Measurements from ENCODE around the gene GEMIN7.
"Not testable (repeated sequence)": the region's sequence is repeated elsewhere in the genome, so short reads cannot be mapped to it uniquely, and the experiment has no call there.

The GEMIN7 gene

DNA sequence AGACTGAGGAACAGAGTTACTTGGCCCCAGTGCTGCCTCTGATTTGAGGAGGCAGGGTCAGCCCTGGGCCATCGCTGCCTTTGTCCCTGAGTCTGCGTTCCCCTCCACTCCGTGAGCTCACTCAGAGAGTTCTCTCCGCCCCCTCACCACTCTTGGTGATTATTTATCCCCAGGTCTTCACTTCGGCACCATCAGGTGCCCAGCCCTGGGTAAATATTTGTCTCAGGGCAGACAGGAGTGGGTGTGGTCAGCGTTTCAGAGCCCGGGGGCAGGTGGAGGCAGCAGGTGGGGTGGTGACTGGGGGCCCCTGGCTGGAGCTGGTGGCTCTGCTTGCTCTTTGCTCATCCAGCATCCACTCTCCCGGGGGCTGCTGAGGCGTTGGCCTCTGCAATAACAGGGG, 34.6 kb downstream of the GEMIN7 start:
- DNase-seq (ENCODE audit: low spot score): no peak
- in situ Hi-C loops (cut with MboI; ENCODE audit: low sequenced_read_pairs, unreplicated experiment): no loop called here

GRCh38 chr19:45114116-45114515, 35.1 kb downstream of the GEMIN7 start:
- no peak for DNase-seq (ENCODE audit: low spot score)
- in situ Hi-C loops (cut with MboI; ENCODE audit: low sequenced_read_pairs, unreplicated experiment): no loop called here
- TF ChIP-seq CTCF (IDR thresholded peaks at IDR 0.05; ENCODE audit: borderline replicate concordance, control extremely low read depth, extremely low read depth, insufficient read depth, missing control alignments): no peak

More for the DNA sequence above, 34.6 kb downstream of the GEMIN7 start:
- no peak for TF ChIP-seq CTCF (IDR thresholded peaks at IDR 0.05; ENCODE audit: borderline replicate concordance, control extremely low read depth, extremely low read depth, insufficient read depth, missing control alignments)

- no peak for DNase-seq (ENCODE audit: low spot score)
- in situ Hi-C loops (cut with MboI; ENCODE audit: low sequenced_read_pairs, unreplicated experiment): no loop called here
- no peak for TF ChIP-seq CTCF (IDR thresholded peaks at IDR 0.05; ENCODE audit: borderline replicate concordance, control extremely low read depth, extremely low read depth, insufficient read depth, missing control alignments)
Observed at GRCh38 chr19:45115809-45116615, 37.0 kb downstream of the GEMIN7 start.

DNA sequence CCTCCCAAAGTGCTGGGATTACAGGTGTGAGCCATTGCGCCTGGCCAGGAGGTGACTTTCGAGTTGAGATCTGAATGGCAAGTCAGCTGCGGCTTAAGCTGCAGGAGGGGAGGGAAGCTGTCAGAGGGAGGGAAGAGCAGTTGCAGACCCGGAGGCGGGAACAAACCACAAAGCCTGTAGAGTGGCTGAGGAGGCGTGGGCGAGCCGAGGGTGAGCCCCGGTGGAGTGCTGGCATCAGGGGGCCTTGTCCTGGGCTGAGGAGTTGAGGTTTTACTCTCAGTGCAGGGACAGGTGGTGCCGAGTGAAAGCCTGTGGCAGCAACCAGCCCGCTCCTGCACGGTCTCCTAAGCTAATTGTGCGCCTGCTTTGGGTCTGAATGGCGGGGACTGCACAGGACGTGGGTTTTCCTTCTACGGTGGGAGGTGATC, 38.1 kb downstream of the GEMIN7 start:
- TF ChIP-seq CTCF (IDR thresholded peaks at IDR 0.05; ENCODE audit: borderline replicate concordance, control extremely low read depth, extremely low read depth, insufficient read depth, missing control alignments): no peak
- in situ Hi-C loops (cut with MboI; ENCODE audit: low sequenced_read_pairs, unreplicated experiment): no loop called here
- peak; percentile 82 for DNase-seq (ENCODE audit: low spot score)

DNA sequence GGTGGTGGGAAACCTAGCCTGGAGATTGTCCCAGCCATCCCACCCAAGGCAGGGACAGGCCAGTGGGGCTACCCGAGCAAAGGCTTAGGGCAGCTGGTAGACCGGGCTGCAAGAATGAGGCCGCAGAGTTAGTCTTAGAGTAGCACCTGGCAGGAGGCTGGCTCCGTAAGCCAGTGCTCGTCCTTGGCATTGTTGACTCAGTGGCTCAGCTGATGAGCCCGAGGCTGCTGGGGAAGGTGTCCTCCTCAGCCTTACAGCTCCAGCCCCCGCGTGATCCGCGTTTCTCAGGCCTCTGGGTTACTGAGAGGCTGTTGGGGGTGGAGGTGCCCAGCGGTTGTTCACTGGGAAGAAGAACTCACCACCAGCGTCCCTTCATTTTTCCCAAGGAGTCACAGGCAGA, 38.6 kb downstream of the GEMIN7 start:
- no peak for TF ChIP-seq CTCF (IDR thresholded peaks at IDR 0.05; ENCODE audit: borderline replicate concordance, control extremely low read depth, extremely low read depth, insufficient read depth, missing control alignments)
- in situ Hi-C loops (cut with MboI; ENCODE audit: low sequenced_read_pairs, unreplicated experiment): no loop called here
- no peak for DNase-seq (ENCODE audit: low spot score)

- no peak for TF ChIP-seq CTCF (IDR thresholded peaks at IDR 0.05; ENCODE audit: borderline replicate concordance, control extremely low read depth, extremely low read depth, insufficient read depth, missing control alignments)
- in situ Hi-C loops (cut with MboI; ENCODE audit: low sequenced_read_pairs, unreplicated experiment): no loop called here
- DNase-seq (ENCODE audit: low spot score): no peak
Observed at GRCh38 chr19:45118106-45118505, 39.0 kb downstream of the GEMIN7 start.

DNA sequence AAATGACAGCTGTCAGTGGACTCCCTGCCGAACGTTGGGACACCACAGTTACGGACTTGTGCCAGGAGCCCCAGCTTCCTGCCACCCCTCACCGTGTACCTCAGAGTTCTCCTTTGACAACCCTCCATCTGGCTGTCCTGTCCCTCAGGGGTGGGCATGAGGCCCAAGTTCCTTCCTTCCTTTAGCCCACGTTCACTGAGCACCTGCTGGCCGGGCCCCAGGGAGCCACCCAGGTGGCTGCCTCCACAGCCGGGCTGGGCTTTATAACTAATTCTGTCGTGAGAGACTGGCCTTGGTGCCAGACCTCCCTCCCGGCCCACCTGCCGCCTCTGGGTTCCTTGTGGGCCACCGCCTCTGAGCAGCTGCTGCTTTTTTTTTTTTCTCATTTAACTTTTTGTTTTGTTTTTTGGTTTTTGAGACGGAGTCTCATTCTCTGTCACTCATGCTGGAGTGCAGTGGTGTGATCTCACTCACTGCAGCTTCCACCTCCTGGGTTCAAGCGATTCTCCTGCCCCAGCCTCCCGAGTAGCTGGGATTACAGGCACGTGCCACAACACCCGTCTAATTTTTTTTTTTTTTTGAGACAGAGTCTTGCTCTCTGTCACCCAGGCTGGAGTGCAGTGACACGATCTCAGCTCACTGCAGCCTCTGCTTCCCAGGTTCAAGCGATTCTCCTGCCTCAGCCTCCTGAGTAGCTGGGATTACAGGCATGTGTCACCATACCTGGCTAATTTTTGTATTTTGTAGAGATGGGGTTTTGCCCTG, 39.7 kb downstream of the GEMIN7 start:
- DNase-seq (ENCODE audit: low spot score): peak; percentile 74
- in situ Hi-C loops (cut with MboI; ENCODE audit: low sequenced_read_pairs, unreplicated experiment): not testable (repeated sequence)

Measured in GM13976 (cell line).